ENCODE data around the gene TWIST2. TPM values are rescaled to one million over a fixed set of nuclear protein-coding genes. Genes with fewer than 3 reads are reported as not detected.

Gene TWIST2
- polyA plus RNA-seq, 1 donor: 4.9 TPM

DNA sequence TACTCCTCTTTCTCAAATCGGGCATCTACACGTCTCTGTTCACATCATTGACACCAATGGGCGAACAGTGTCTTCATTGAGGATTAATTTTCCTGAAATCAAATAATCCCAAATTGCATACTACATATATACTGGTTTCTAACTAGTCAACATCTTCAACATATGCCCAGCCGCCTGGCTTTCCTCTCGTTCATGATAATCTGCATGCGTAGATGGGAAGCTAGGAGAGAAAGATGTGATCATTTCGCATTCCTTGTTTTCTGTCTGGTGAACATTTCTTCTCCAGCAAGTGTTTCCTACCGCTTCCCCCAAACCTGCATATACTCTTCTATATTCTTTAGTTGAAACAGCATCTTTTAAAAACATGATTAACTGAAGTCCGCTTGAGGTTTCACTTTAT is 7.4 kb downstream of the TWIST2 start:
- Histone ChIP-seq H3K4me1 (ENCODE audit: control insufficient read depth, insufficient read depth, low read length) (no peaks in the 10 kb centered on the region), H3K4me3 (ENCODE audit: low read length) (no peak overlapping the region), H3K27ac (ENCODE audit: low read length) (no peak overlapping the region), H3K9me3 (ENCODE audit: control insufficient read depth, low read depth, low read length) (no peaks in the 10 kb centered on the region), H3K27me3 (ENCODE audit: control insufficient read depth, insufficient read depth, low read length) (peaks cover 28% of the 10 kb centered on the region), H3K36me3 (ENCODE audit: control insufficient read depth, insufficient read depth, low read length) (no peaks in the 10 kb centered on the region)
- WGBS (ENCODE audit: insufficient coverage, low lambda C conversion rate): 92% methylated on average over 3 of the region's 9 CpGs
- DNase-seq: no peak

DNA sequence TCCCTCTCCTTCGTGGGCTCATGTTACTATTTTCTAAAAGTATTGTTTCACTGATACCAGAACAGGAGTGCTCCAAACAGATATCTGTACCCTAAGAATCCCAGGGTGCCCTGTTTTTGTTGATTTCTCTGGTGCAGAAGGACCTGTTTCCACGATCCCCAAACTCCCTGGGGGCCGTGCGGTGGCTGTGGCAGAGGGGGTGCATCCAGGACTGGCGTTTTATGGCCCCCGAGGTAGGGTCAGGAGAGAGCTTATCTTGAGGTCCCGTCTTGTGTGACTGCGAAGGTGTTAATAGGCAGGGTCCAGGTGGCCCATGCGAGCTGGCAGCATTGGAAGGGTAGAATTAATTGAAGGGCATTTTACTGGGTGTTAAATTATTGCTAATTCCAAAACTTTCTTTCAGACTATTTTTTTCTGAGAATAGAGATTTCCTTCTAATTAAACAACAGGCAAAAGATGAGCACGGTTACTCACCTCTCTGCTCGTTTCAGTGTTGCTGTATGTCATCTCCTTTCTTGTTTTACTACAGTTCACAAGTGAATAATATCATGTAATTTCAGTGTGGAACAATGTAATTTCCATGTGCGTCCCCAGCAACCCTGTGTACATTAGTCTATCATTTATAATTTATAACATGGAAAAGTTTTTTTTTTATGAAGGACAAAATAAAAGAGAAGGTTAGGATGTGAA is 8.2 kb downstream of the TWIST2 start:
- H3K4me3 ChIP-seq (ENCODE audit: low read length): no peak overlapping the region
- peaks cover 27% of the 10 kb centered on the region for H3K27me3 ChIP-seq (ENCODE audit: control insufficient read depth, insufficient read depth, low read length)
- no peak overlapping the region for H3K27ac ChIP-seq (ENCODE audit: low read length)
- H3K4me1 ChIP-seq (ENCODE audit: control insufficient read depth, insufficient read depth, low read length): no peaks in the 10 kb centered on the region
- no peak for DNase-seq
- H3K36me3 ChIP-seq (ENCODE audit: control insufficient read depth, insufficient read depth, low read length): no peaks in the 10 kb centered on the region
- 84% methylated on average over 2 of the region's 12 CpGs for WGBS (ENCODE audit: insufficient coverage, low lambda C conversion rate)
- no peaks in the 10 kb centered on the region for H3K9me3 ChIP-seq (ENCODE audit: control insufficient read depth, low read depth, low read length)

DNA sequence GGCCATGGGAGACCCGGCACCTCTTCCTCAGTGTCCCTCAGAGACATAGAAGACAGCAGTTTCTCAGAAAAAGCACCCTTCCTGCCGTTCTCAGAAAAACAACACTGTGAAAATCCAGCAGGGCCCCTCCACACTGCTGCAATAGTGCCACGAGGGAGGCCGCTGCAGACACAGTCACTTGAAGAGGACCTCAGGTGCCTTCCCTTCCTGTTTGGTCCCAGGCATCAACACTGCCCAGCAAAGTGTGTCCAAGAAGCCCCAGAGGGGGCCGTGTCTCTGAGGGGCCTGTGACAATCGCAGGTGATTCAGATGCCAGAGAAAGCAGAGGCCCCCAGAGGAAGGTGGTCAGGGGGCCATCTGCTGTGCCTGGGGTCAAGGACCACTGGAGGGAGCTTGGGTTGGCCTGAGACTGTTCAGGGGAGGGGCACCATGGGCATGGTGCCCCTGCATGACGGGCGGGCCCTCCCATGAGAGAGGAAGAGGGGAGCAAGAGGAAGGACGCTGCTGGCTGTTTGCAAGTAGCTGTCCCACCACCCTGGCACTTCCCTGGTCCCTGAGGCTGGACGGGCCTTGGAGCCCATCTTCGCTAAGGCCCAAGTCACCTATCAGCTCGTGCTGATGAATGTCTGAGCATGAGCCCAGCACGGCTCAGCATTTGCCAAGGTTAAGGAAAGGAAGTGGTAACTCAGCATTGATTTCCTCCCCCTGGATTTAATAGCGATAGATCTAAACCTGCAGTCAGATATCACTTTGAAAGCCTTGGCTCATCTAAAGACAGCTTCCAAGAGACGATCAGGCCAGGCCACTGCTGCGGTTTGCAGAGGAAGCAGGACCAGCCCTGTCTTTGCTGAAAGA is 9.1 kb downstream of the TWIST2 start:
- no CpG with 5 or more reads among the region's 16 CpGs for WGBS (ENCODE audit: insufficient coverage, low lambda C conversion rate)
- no peak overlapping the region for H3K4me3 ChIP-seq (ENCODE audit: low read length)
- H3K27ac ChIP-seq (ENCODE audit: low read length): no peak overlapping the region
- no peaks in the 10 kb centered on the region for H3K36me3 ChIP-seq (ENCODE audit: control insufficient read depth, insufficient read depth, low read length)
- H3K27me3 ChIP-seq (ENCODE audit: control insufficient read depth, insufficient read depth, low read length): peaks cover 18% of the 10 kb centered on the region
- no peaks in the 10 kb centered on the region for H3K9me3 ChIP-seq (ENCODE audit: control insufficient read depth, low read depth, low read length)
- no peak for DNase-seq
- H3K4me1 ChIP-seq (ENCODE audit: control insufficient read depth, insufficient read depth, low read length): no peaks in the 10 kb centered on the region

DNA sequence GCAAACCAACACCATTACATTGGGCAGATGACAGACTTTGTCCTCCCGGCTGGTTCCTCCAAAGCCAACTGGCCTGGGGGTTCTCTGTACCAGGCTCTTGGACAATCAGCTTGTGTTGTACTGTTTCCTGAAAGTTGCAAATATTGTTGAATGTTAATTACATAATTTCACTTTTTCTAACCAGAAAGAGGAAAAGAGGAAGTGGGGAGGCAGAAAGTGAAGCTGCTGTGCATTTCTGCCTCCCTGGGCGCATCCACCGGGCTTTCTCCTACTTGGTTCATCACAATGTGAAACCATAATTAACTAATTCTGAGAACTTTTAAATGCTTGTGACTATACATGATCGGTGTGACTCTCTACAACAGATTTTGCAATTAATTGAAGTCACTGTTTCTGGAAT is 10.1 kb downstream of the TWIST2 start:
- no peak overlapping the region for H3K27ac ChIP-seq (ENCODE audit: low read length)
- H3K27me3 ChIP-seq (ENCODE audit: control insufficient read depth, insufficient read depth, low read length): peaks cover 18% of the 10 kb centered on the region
- H3K9me3 ChIP-seq (ENCODE audit: control insufficient read depth, low read depth, low read length): no peaks in the 10 kb centered on the region
- no peaks in the 10 kb centered on the region for H3K36me3 ChIP-seq (ENCODE audit: control insufficient read depth, insufficient read depth, low read length)
- WGBS (ENCODE audit: insufficient coverage, low lambda C conversion rate): no CpG with 5 or more reads among the region's 4 CpGs
- no peaks in the 10 kb centered on the region for H3K4me1 ChIP-seq (ENCODE audit: control insufficient read depth, insufficient read depth, low read length)
- no peak for DNase-seq
- H3K4me3 ChIP-seq (ENCODE audit: low read length): no peak overlapping the region

DNA sequence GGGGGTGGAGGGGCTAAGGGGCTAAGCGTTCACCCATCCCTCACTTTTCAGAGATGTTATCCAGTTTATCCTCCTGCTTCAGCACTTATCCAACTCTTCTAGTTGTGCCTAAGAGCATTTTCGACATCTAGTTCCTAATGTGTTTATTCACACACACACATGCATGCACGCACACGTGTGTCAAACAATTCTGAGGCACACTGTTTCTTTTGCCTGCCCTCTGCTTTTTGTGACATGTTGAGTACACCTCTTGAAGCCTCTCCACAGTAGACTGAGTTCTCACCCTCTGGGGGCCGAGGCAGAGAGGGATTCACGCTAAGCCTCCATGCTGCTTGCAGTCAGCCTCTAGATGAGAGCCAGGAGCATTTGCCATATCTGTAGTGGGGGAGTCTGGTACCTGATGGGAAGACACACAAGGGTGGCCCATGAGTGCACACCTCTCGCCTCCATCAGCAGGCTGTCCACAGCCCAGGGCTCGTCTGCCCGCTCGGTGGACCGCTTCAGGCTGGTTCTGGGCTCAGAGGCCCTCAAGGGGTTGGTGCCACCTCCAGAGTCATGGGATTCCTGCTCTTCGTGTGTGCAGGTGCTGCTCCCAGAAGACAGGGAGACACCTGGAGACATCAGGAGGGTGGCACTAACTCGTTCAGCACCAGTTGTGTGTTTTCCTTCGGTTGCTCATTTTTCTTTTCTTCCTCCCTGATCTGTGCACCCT is 11.9 kb downstream of the TWIST2 start:
- no peak for DNase-seq
- no peak overlapping the region for H3K27ac ChIP-seq (ENCODE audit: low read length)
- no peak overlapping the region for H3K4me3 ChIP-seq (ENCODE audit: low read length)
- peaks cover 7% of the 10 kb centered on the region for H3K27me3 ChIP-seq (ENCODE audit: control insufficient read depth, insufficient read depth, low read length)
- no peaks in the 10 kb centered on the region for H3K9me3 ChIP-seq (ENCODE audit: control insufficient read depth, low read depth, low read length)
- H3K4me1 ChIP-seq (ENCODE audit: control insufficient read depth, insufficient read depth, low read length): peaks cover 13% of the 10 kb centered on the region
- no peaks in the 10 kb centered on the region for H3K36me3 ChIP-seq (ENCODE audit: control insufficient read depth, insufficient read depth, low read length)
- WGBS (ENCODE audit: insufficient coverage, low lambda C conversion rate): 82% methylated on average over 4 of the region's 14 CpGs

DNA sequence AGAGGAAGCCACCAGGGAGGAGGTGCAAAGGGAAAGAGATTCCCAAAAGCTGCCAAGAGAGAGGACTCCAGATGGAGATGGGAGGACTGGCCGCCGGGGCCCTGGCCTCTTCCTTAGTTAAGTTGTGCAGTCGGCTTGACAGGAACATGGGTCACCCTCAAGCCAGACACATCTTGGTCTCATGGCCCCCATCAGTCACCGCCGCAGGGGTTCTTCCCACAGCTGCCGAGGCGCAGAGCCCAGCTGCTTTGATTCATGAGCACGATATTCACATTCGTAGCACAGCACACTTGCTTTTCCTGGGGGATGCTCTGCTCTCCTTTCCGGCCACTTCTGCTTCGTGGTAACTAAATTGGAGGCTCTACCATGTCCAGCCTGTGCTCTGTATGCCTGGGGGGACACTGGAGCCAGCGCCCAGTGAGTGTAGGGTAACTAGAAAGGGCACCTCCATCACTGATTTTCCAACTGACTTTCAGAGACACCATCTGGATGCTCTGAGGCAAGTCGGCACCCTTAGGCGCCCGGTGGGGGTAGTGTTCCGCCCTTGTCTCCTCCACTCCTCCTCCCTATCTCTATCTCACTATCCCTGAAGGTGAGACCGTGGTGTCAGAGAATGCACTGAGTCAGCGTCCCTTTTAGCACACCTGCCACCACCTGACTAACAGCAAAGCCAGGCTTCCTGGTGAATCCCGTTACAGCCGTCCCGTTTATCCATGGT is 13.3 kb downstream of the TWIST2 start:
- H3K27ac ChIP-seq (ENCODE audit: low read length): no peak overlapping the region
- no peaks in the 10 kb centered on the region for H3K27me3 ChIP-seq (ENCODE audit: control insufficient read depth, insufficient read depth, low read length)
- WGBS (ENCODE audit: insufficient coverage, low lambda C conversion rate): 60% methylated on average over 1 of the region's 21 CpGs
- no peaks in the 10 kb centered on the region for H3K9me3 ChIP-seq (ENCODE audit: control insufficient read depth, low read depth, low read length)
- no peak for DNase-seq
- no peak overlapping the region for H3K4me3 ChIP-seq (ENCODE audit: low read length)
- H3K4me1 ChIP-seq (ENCODE audit: control insufficient read depth, insufficient read depth, low read length): peaks cover 18% of the 10 kb centered on the region
- no peaks in the 10 kb centered on the region for H3K36me3 ChIP-seq (ENCODE audit: control insufficient read depth, insufficient read depth, low read length)

DNA sequence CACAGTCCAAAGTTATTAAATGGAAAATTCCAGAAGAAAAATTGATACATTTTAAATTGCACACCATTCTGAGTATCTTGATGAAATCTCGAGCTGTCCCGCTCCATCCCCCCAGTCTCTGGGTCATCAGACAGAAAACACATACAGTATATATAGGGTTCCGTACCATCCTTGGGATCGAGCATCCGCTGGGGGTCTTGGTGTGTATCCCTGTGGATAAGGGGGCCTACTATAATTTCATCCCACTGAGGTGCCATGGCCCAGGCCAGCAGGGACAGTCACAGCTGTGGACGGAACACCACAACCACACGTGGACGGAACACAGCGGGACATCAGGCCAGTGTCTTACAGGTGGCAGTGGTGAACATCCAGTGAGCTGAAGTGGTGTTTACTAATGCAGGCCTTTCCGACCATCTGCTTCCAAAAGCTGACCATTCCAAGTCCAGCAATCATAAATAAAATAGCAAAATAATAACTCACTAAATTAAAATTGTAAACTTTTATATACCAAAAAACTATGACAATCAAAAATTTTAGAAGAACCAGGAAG is 14.0 kb downstream of the TWIST2 start:
- Histone ChIP-seq H3K4me3 (ENCODE audit: low read length) (no peak overlapping the region), H3K36me3 (ENCODE audit: control insufficient read depth, insufficient read depth, low read length) (no peaks in the 10 kb centered on the region), H3K4me1 (ENCODE audit: control insufficient read depth, insufficient read depth, low read length) (peaks cover 18% of the 10 kb centered on the region), H3K9me3 (ENCODE audit: control insufficient read depth, low read depth, low read length) (no peaks in the 10 kb centered on the region), H3K27me3 (ENCODE audit: control insufficient read depth, insufficient read depth, low read length) (no peaks in the 10 kb centered on the region), H3K27ac (ENCODE audit: low read length) (no peak overlapping the region)
- no peak for DNase-seq
- no CpG with 5 or more reads among the region's 10 CpGs for WGBS (ENCODE audit: insufficient coverage, low lambda C conversion rate)

DNA sequence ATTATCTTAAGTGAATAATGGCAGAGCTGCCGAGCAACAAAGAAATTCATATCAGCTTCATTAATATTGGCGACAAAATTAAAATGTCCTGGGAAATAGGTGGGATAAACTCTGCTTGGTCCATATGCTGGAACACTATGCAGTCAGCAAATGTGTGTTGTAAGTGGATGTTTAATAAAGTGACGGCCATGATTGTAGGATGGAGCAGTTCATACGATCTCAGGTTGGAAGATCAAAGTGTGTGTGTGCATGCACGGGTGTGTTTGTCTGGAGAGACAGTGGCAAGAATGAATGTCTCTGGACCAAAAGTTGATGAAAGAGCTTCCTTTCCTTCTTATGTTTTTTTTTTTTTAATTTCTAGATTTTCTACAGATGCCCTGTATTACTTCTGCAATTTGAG is 14.8 kb downstream of the TWIST2 start:
- WGBS (ENCODE audit: insufficient coverage, low lambda C conversion rate): no CpG with 5 or more reads among the region's 5 CpGs

DNA sequence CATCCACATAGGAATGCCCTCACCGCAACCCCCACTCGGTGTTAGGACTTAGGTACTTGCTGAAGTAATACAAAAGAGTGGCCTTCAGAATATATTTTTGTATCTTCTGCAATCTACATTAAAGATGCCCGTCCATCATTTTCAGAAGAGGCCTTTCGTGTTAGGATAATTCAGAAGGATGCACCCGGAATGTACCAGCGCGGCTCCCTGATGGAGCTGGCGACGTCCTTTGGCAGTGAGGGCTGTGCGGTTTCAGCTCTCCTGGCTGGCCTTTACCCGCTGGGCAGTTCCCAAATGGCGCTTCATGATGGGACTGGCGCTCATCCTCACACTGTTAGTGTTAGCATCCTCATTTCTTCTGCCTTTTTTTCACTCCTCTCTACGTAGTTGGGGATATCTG is 15.3 kb downstream of the TWIST2 start:
- H3K27me3 ChIP-seq (ENCODE audit: control insufficient read depth, insufficient read depth, low read length): no peaks in the 10 kb centered on the region
- DNase-seq: no peak
- no peaks in the 10 kb centered on the region for H3K9me3 ChIP-seq (ENCODE audit: control insufficient read depth, low read depth, low read length)
- WGBS (ENCODE audit: insufficient coverage, low lambda C conversion rate): 100% methylated on average over 1 of the region's 14 CpGs
- no peak overlapping the region for H3K27ac ChIP-seq (ENCODE audit: low read length)
- H3K4me1 ChIP-seq (ENCODE audit: control insufficient read depth, insufficient read depth, low read length): peaks cover 21% of the 10 kb centered on the region
- H3K36me3 ChIP-seq (ENCODE audit: control insufficient read depth, insufficient read depth, low read length): no peaks in the 10 kb centered on the region
- H3K4me3 ChIP-seq (ENCODE audit: low read length): no peak overlapping the region

More for the DNA sequence above, 14.8 kb downstream of the TWIST2 start:
- Histone ChIP-seq H3K36me3 (ENCODE audit: control insufficient read depth, insufficient read depth, low read length) (no peaks in the 10 kb centered on the region), H3K27me3 (ENCODE audit: control insufficient read depth, insufficient read depth, low read length) (no peaks in the 10 kb centered on the region), H3K4me3 (ENCODE audit: low read length) (no peak overlapping the region), H3K4me1 (ENCODE audit: control insufficient read depth, insufficient read depth, low read length) (peaks cover 20% of the 10 kb centered on the region), H3K27ac (ENCODE audit: low read length) (no peak overlapping the region), H3K9me3 (ENCODE audit: control insufficient read depth, low read depth, low read length) (no peaks in the 10 kb centered on the region)
- no peak for DNase-seq

DNA sequence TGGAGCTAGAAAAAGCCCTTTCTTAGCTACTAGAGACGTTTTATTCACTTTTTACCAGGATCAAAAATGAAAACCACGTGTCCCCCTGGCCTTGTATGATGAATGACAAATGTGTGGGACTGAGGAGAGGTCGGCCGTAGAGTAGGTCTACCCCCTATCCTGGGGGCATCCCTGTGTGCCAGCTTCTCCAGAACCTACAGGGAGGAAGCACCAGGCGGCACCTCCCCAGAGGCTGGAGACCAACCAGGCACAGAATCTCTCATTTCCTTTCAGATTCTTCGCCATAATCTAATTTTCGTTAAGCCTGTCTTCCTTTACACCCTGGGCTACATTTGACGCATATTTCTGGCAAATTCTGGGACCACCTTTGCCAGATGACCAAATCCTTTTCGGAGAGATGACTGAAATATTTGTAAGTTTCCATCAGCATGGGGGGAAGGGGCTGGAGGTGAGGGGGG is 15.9 kb downstream of the TWIST2 start:
- Histone ChIP-seq H3K9me3 (ENCODE audit: control insufficient read depth, low read depth, low read length) (no peaks in the 10 kb centered on the region), H3K36me3 (ENCODE audit: control insufficient read depth, insufficient read depth, low read length) (no peaks in the 10 kb centered on the region), H3K4me3 (ENCODE audit: low read length) (no peak overlapping the region), H3K4me1 (ENCODE audit: control insufficient read depth, insufficient read depth, low read length) (peaks cover 21% of the 10 kb centered on the region), H3K27ac (ENCODE audit: low read length) (peak overlapping the region; percentile 73), H3K27me3 (ENCODE audit: control insufficient read depth, insufficient read depth, low read length) (no peaks in the 10 kb centered on the region)
- no CpG with 5 or more reads among the region's 9 CpGs for WGBS (ENCODE audit: insufficient coverage, low lambda C conversion rate)
- DNase-seq: no peak
